ENCODE data around the gene CDKAL1.

- TF ChIP-seq SUZ12 (IDR thresholded peaks at IDR 0.05; ENCODE audit: extremely low read depth, insufficient read depth, insufficient read length) (no peak), YY1 (IDR thresholded peaks at IDR 0.05; ENCODE audit: insufficient read depth, insufficient read length) (no peak)
These were observed 550.4 kb downstream of the CDKAL1 start for GRCh38 chr6:21084656-21085055.
